Left renal pelvis (tissue), 4 donors: Measurements from ENCODE around the gene THOC2. TPM values are rescaled to one million over a fixed set of nuclear protein-coding genes. Genes with fewer than 3 reads are reported as not detected.
A peak's percentile ranks its signal among the peaks of the same experiment; 100 is the strongest.
"Not testable (repeated sequence)": the region's sequence is repeated elsewhere in the genome, so short reads cannot be mapped to it uniquely, and the experiment has no call there.

Source experiments
- DNase-seq, 4 donors: peaks; one replicate each; pipeline ENCODE4 v3.0.0-alpha.2; 2013; ENCODE audit warnings: low read depth in 4 of 4, low spot score in 3 of 4
- polyA plus RNA-seq, 4 donors: library from polyadenylated mRNA; unstranded; fragments of 120-200 nt; gene quantifications; one replicate each; pipeline ENCODE4 v1.2.1, GENCODE V29; 2013; ENCODE audit not compliant: insufficient read length in 4 of 4

Gene THOC2, protein sequence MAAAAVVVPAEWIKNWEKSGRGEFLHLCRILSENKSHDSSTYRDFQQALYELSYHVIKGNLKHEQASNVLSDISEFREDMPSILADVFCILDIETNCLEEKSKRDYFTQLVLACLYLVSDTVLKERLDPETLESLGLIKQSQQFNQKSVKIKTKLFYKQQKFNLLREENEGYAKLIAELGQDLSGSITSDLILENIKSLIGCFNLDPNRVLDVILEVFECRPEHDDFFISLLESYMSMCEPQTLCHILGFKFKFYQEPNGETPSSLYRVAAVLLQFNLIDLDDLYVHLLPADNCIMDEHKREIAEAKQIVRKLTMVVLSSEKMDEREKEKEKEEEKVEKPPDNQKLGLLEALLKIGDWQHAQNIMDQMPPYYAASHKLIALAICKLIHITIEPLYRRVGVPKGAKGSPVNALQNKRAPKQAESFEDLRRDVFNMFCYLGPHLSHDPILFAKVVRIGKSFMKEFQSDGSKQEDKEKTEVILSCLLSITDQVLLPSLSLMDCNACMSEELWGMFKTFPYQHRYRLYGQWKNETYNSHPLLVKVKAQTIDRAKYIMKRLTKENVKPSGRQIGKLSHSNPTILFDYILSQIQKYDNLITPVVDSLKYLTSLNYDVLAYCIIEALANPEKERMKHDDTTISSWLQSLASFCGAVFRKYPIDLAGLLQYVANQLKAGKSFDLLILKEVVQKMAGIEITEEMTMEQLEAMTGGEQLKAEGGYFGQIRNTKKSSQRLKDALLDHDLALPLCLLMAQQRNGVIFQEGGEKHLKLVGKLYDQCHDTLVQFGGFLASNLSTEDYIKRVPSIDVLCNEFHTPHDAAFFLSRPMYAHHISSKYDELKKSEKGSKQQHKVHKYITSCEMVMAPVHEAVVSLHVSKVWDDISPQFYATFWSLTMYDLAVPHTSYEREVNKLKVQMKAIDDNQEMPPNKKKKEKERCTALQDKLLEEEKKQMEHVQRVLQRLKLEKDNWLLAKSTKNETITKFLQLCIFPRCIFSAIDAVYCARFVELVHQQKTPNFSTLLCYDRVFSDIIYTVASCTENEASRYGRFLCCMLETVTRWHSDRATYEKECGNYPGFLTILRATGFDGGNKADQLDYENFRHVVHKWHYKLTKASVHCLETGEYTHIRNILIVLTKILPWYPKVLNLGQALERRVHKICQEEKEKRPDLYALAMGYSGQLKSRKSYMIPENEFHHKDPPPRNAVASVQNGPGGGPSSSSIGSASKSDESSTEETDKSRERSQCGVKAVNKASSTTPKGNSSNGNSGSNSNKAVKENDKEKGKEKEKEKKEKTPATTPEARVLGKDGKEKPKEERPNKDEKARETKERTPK (N-terminal part only)
- polyA plus RNA-seq: 100 to 1,000 TPM in 3 of 4 donors, 10 to 100 TPM in 1; 95.2 to 138 (median 131) TPM

GRCh38 chrX:123732670-123733363 lies at the start of gene THOC2:
Gene THOC2 (minus strand): TSS chrX:123733052. CDS start chrX:123733022, 30 bp downstream.
- DNase-seq: peak; percentile 54 to 76 (median 60)

GRCh38 chrX:123781786-123782185 lies 48.9 kb upstream of the THOC2 start:
- DNase-seq: not testable (repeated sequence)

- DNase-seq: no peak
Measured at GRCh38 chrX:123779908-123780396, 47.1 kb upstream of the THOC2 start.

DNA sequence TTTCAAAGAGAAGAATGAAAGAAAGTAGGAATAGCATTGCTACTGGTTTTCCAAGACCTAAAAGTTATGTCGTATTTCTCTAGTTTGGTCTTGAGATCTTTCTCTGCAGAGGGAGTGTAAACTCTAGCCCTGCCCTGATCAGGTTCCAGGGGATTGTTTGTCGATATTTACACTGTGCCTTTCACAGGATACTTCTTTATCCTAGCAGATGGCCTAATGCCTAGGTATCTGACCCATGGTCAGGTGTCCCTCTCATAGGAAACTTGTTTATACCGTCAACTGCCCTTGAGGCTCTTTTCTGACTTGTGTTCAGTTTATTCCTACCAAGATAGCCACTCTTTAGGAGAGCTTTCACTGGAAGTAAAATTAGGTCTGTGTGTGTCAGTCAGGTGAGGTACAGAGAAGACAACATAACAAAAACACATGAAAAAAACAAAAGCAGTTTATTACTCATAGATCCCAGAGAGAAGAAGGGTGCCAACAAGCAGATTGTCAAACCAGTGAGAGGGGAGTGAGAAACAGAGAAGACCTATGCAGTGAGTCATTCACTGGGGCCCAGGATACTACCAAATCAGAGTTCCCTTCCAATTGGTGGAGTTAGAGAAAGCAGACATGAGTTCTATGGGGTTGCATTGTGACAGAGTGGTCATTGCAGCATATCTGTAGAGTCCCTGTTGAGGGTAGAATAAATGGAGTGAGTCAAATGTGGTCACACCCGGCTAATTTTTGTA lies 40.6 kb upstream of the THOC2 start:
- DNase-seq: no peak

- DNase-seq: no peak
Measured at GRCh38 chrX:123771449-123772064, 38.7 kb upstream of the THOC2 start.

GRCh38 chrX:123764967-123765871 lies 32.4 kb upstream of the THOC2 start:
- DNase-seq: peak in 3 of 4 donors; percentile 50 to 64 (median 53)

DNA sequence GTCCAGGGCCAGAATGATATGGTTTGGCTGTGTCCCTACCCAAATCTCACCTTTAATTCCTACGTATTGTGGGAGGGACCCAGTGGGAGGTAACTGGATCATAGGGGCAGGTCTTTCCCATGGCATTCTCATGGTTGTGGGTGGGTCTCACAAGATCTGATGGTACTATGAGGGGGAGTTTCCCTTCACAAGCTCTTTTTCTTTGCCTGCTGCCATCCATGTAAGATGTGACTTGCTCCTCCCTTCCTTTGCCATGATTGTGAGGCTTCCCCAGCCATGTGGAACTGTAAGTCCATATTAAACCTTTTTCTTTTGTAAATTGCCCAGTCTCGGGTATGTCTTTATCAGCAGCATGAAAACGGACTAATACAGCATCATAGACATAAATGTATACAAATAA lies 27.0 kb upstream of the THOC2 start:
- DNase-seq: not testable (repeated sequence)

DNA sequence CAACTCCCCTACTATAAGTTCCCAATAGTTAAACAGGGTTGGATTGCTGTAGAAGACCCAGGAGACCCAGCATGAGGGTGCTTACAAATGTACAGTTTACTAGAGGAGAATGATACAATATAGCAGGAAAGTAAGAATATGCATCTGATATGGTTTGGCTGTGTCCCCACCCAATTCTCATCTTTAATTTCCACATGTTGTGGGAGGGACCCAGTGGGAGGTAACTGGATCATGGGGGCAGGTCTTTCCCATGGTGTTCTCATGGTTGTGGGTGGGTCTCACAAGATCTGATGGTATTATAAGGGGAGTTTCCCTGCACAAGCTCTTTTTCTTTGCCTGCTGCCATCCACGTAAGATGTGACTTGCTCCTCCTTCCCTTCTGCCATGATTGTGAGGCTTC lies 24.9 kb upstream of the THOC2 start:
- DNase-seq: not testable (repeated sequence)

DNA sequence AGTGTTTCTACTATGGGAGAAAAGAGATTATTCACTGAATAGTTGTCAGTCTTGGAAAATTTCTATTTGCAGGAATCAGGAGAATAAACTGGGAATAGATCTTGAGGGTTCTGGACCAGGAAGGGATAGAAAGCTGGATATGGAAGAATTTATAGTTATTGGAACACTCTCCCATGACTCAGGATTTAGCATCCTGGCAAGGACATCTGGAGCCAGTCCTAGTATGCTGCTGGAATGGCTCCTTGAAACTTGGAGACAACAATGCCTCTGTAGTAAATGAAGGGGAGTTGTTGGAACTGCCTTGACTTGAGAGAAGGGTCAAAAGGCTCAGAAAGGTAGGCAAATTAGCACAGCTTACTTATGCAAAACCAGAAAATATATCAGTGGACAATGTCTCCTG lies 23.5 kb upstream of the THOC2 start:
- no peak for DNase-seq

DNA sequence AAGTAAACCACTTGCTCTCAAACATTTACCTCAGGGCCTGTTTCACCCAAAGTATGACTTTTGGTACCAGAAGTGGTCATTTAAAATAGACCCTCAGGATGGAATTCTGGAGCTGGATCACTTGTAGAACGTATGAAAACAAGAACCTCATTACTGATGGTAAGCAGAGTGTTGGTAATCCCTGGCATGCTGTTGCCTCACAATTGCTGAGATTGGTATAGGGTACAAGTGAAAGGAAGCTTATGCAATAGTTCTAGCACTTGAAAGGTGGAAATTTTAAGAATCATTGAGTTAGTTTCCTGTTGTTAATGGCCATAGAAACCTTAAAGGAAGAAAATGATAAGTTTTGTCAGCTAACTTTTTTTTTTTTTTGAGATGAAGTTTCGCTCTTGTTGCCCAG lies 22.3 kb upstream of the THOC2 start:
- DNase-seq: no peak

DNA sequence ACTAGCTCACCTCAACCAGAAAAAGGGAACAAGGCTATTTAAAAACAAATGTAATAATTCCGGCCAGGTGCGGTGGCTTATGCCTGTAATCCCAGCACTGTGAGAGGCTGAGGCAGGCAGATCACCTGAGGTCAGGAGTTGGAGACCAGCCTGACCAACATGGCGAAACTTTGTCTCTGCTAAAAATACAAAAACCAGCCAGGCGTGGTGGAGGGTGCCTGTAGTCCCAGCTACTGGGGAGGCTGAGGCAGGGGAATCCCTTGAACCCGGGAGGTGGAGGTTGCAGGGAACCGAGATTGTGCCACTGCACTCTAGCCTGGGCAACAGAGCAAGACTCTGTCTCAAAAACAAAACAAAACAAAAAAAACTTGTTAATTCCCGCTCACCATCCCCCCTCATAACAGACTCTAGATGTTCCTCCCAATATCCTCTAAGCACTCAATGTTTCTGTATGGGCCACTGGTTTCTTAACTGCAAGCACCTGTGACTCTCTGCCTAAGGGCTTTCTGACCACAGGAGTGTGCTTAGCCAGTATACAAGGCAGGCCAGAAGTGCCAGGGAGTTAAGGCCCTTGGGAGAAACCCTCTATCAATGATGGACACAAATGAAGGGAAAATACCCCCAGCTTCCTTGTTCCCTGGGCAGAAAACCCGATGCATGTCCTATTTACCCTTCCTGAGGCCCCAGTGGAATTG lies 21.0 kb upstream of the THOC2 start:
- no peak for DNase-seq

DNA sequence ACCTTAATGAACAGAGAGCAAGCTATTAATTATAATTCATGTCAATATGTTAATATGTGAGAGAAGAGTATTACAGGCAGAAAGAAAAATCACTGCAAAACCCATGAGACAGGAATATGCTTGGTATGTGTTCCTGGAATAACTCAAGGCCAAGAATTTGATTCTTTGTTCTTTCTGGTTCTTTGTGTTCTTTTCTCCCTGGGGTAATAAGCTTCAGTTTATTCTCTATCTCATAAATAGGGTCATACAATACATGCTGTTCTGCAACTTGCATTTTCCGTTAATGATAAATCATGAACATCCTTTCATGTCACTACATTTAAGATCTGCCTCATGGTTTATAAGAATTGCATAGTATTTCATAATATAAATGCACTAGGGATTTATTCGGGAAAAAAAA lies 16.8 kb upstream of the THOC2 start:
- DNase-seq: no peak

DNA sequence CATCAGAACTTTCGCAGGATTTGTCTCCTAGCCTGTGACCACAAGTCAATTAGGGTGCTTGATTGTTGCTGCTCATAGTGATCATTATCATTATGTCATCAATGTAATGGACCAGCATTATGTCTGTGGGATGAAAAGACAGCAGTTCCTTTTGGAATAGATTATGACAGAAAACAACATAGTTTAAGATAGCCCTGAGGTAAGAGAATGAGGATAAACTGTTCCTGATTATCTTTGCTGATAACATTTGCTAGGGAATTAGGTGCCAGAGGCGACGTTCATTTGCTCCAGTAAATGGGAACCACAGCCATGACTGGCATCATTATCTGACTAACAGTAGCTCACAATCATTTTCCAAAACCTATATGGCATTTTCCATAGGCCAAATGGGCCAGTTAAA lies 12.7 kb upstream of the THOC2 start:
- DNase-seq: no peak

- DNase-seq: no peak
Measured at GRCh38 chrX:123743312-123743711, 10.5 kb upstream of the THOC2 start.

DNA sequence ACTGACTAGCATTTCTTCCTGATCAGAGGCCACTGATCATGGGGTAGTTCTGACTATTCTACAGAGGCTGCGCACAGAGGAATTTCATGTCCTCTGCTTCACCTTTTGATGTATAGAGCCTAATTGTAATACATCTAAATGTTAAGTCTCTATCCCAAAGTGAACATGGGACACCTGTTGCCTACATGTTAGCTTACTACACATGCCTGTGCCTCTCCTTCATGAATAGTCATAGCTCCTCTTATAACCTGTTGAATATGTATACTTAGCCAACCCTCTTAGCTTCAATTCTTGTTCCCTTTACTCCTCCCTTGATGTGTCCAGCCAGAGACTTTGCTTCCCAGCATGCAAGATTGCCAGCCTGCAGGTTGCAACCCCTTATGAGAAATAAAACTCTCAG lies 9.6 kb upstream of the THOC2 start:
- DNase-seq: no peak

DNA sequence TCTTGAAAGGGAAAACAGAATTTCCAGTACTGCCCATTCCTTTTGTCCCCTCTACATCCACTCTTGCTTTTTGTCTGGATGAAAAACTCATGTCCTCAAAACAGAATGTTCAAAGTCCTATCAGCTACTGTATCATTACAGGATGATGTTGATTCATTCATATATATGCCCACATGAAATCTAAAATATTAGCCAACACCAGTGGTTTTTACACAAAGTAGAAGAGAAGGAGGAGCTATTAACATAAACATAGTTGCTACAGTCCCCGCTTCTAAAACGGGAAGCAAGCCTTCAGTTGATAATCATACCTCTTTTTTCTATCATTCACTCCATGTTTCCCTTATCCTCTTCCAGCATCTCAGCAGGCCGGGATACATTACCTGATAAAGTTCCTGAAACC lies 7.7 kb upstream of the THOC2 start:
- no peak for DNase-seq

GRCh38 chrX:123740006-123740405 lies 7.2 kb upstream of the THOC2 start:
- DNase-seq: no peak
